Measurements from ENCODE around the gene ARID4A. TPM values are rescaled to one million over a fixed set of nuclear protein-coding genes. Genes with fewer than 3 reads are reported as not detected.

The ARID4A gene
- total and polyA plus RNA-seq, 10 of the 15 experiments (the other 5 are each of a cell fraction or from before 2014, with no cell fraction given): 5.2 to 18.9 (median 12.5) TPM

DNA sequence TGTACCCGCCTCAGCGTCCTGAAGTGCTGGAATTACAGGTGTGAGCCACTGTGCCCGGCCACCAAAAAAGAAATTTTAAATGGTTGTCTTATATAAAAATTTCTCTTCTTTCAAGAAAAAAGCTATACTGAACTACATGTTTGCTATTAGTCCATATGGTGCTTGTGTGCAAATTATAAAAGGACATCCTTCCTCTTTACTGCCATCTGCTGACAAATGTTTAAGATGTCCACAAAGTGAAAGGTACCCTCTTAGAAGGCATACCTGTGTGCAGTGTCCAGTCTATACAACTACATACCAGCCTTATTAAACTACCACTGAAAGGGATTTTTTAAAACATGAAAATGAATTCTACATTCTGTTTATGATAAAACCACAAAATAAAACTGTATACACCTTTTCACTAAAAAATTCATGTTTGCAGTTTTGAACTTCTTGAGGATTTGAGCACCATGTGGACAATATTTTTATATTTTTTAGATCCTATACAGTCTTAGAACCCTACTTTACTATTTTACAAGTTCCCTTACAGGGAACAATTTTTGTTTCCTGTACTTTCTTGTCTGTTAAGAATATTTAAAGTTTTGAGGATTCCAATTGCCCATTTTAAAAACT is 64.5 kb downstream of the ARID4A start:
- no peak for DNase-seq (ENCODE audit: low read depth, low spot score)
- no peak for FAIRE-seq
- Histone ChIP-seq H3K4me2 (ENCODE audit: control insufficient read depth, insufficient read depth) (no peak overlapping the region), H3K79me2 (ENCODE audit: control insufficient read depth, insufficient read depth, low read length) (no peaks in the 10 kb centered on the region), H3K36me3 (ENCODE audit: control insufficient read depth in 2 of 2, insufficient read depth in 2 of 2, low read length in 1 of 2) (peaks cover 3 to 10% of the 10 kb centered on the region in 2 experiments; a peak in 2 of 4 replicates), H4K20me1 (ENCODE audit: control insufficient read depth, insufficient read depth) (no peaks in the 10 kb centered on the region), H3K27ac (ENCODE audit: control insufficient read depth, insufficient read depth) (no peak overlapping the region), H3K4me1 (ENCODE audit: control insufficient read depth, insufficient read depth, low read length) (no peaks in the 10 kb centered on the region), H3K9me3 (replicated peaks; ENCODE audit: control insufficient read depth, insufficient read depth, low read length) (no peaks in the 10 kb centered on the region), H3K9ac (ENCODE audit: control insufficient read depth, insufficient read depth, low read length) (no peak overlapping the region), H3K4me3 (no peak overlapping the region), H2AFZ (ENCODE audit: control insufficient read depth, low read depth, low read length) (no peak overlapping the region), H3K27me3 (replicated peaks in 1 of 2; ENCODE audit: control insufficient read depth in 2 of 2, insufficient read depth in 2 of 2, low read length in 1 of 2) (no peaks in the 10 kb centered on the region)
- intact Hi-C loops (cut with micrococcal nuclease; ENCODE audit: unreplicated experiment) (loop anchor here (2.0 kb wide), 1 partner anchor 254 kb away; no protein-coding TSS in a partner anchor), in situ Hi-C loops (cut with MboI) (no loop called here)
- RAD21 ChIA-PET (ENCODE audit: unreplicated experiment): no interaction called here
- CTCF ChIA-PET: interaction anchor here (0.6 to 1.4 kb wide), 5 partner anchors 11 to 595 kb away, joined by 3 to 5 read pairs (median 4); no protein-coding TSS in a partner anchor
- TF ChIP-seq, protein P1, sequence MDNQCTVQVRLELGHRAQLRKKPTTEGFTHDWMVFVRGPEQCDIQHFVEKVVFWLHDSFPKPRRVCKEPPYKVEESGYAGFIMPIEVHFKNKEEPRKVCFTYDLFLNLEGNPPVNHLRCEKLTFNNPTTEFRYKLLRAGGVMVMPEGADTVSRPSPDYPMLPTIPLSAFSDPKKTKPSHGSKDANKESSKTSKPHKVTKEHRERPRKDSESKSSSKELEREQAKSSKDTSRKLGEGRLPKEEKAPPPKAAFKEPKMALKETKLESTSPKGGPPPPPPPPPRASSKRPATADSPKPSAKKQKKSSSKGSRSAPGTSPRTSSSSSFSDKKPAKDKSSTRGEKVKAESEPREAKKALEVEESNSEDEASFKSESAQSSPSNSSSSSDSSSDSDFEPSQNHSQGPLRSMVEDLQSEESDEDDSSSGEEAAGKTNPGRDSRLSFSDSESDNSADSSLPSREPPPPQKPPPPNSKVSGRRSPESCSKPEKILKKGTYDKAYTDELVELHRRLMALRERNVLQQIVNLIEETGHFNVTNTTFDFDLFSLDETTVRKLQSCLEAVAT (IDR thresholded peaks at IDR 0.05): no peak
- TF ChIP-seq NR2C1 (IDR thresholded peaks at IDR 0.05): no peak
- TF ChIP-seq, protein P2, sequence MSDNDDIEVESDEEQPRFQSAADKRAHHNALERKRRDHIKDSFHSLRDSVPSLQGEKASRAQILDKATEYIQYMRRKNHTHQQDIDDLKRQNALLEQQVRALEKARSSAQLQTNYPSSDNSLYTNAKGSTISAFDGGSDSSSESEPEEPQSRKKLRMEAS (IDR thresholded peaks at IDR 0.05; ENCODE audit: low read depth, low read length): no peak
- TF ChIP-seq, protein P3, sequence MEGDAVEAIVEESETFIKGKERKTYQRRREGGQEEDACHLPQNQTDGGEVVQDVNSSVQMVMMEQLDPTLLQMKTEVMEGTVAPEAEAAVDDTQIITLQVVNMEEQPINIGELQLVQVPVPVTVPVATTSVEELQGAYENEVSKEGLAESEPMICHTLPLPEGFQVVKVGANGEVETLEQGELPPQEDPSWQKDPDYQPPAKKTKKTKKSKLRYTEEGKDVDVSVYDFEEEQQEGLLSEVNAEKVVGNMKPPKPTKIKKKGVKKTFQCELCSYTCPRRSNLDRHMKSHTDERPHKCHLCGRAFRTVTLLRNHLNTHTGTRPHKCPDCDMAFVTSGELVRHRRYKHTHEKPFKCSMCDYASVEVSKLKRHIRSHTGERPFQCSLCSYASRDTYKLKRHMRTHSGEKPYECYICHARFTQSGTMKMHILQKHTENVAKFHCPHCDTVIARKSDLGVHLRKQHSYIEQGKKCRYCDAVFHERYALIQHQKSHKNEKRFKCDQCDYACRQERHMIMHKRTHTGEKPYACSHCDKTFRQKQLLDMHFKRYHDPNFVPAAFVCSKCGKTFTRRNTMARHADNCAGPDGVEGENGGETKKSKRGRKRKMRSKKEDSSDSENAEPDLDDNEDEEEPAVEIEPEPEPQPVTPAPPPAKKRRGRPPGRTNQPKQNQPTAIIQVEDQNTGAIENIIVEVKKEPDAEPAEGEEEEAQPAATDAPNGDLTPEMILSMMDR (IDR thresholded peaks at IDR 0.05 in 2 of 3, conservative IDR thresholded peaks at IDR 0.05 in 1 of 3; ENCODE audit: control insufficient read depth in 2 of 3, extremely low read depth in 1 of 3, insufficient read depth in 1 of 3, low read depth in 3 of 3, low read length in 3 of 3): peak; percentile 27 to 40 (median 28); a peak in 4 of 6 replicates
- no peak for TF ChIP-seq ZSCAN29 (IDR thresholded peaks at IDR 0.05)
- TF ChIP-seq SMC3 (IDR thresholded peaks at IDR 0.05; ENCODE audit: borderline replicate concordance, low read length): peak; percentile 25; the same call in 1 of the 2 replicates
- WGBS (ENCODE audit: insufficient coverage, insufficient replicate concordance, low lambda C conversion rate, missing lambda C conversion rate): 100% methylated on average over 3 of the region's 3 CpGs
- SMC1A ChIA-PET (ENCODE audit: uncharacterized antibody, unreplicated experiment): no interaction called here
- POLR2A ChIA-PET: interaction anchor here (0.9 kb wide), 1 partner anchor 41 kb away, joined by 3 read pairs; no protein-coding TSS in a partner anchor
- no TSS peak for BruUV-seq (replicated peaks)
- ATAC-seq: peak; percentile 80
